Muscle of arm (tissue), 12 donors: ENCODE results near the gene REM2. TPM values are rescaled to one million over a fixed set of nuclear protein-coding genes. Genes with fewer than 3 reads are reported as not detected.
A peak's percentile ranks its signal among the peaks of the same experiment; 100 is the strongest.

Experiments used
- DNase-seq: peaks from one replicate; pipeline ENCODE4 v3.0.0-alpha.2; 2013
- polyA plus RNA-seq, 12 donors: library from polyadenylated mRNA; unstranded; fragments of 120-200 nt; gene quantifications; one replicate each; pipeline ENCODE4 v1.2.1, GENCODE V29; 2013; ENCODE audit not compliant: insufficient read length in 12 of 12

REM2 gene
- polyA plus RNA-seq, 12 donors: 0.09 to 0.46 (median 0.14) TPM; not detected in 4

DNA sequence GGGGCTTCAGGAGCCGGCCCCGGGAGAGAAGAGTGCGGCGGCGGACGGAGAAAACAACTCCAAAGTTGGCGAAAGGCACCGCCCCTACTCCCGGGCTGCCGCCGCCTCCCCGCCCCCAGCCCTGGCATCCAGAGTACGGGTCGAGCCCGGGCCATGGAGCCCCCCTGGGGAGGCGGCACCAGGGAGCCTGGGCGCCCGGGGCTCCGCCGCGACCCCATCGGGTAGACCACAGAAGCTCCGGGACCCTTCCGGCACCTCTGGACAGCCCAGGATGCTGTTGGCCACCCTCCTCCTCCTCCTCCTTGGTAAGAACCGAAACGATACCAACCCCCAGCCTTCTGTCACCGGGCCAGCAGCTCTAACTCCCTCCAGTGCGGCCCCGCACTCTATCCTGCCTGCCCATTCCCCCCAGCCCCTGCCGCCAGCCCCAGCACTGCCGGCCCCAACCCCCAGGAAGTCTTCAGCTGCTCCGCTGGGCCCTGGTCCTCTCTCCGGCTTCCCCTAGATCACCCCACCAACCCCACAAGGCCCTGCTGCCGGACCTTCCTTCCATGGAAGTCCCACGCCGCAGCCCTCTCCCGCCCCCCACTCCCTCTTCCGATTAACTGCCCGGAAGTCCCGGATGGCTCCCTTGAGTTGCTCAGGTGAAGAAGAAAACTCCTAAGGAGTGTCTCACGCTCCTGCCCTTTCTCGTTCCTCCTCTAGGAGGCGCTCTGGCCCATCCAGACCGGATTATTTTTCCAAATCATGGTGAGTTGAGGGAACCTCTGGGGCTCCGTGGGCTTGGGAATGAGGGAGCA, 10.8 kb upstream of the REM2 start:
- peak; percentile 89 for DNase-seq

DNA sequence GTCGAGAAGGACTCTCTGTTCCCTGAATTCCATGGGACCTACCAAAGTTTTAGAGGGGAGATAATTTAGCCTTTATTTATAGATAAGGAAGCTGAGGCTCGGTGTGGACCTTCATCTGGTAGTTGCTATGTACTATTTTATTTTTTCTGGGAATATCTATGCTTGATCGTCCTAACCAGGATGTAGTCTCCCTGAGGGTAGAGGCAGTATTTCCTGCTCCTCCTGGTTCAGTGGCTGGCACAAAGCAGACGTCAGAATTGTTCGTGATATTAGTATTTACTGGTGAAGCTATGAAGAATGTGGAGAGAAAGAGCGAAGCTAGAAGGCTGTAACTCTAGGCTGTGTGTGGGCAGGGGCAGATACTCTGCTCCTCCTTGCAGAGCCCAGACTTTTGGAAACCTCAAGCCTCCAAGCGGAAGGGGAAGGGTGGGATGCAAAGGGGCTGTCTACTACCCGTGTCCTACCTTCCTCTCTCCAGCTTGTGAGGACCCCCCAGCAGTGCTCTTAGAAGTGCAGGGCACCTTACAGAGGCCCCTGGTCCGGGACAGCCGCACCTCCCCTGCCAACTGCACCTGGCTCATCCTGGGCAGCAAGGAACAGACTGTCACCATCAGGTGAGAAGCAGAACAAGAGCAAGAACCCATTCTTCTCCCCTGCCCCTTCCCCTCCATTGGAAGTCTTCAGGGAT, 10.0 kb upstream of the REM2 start:
- no peak for DNase-seq

DNA sequence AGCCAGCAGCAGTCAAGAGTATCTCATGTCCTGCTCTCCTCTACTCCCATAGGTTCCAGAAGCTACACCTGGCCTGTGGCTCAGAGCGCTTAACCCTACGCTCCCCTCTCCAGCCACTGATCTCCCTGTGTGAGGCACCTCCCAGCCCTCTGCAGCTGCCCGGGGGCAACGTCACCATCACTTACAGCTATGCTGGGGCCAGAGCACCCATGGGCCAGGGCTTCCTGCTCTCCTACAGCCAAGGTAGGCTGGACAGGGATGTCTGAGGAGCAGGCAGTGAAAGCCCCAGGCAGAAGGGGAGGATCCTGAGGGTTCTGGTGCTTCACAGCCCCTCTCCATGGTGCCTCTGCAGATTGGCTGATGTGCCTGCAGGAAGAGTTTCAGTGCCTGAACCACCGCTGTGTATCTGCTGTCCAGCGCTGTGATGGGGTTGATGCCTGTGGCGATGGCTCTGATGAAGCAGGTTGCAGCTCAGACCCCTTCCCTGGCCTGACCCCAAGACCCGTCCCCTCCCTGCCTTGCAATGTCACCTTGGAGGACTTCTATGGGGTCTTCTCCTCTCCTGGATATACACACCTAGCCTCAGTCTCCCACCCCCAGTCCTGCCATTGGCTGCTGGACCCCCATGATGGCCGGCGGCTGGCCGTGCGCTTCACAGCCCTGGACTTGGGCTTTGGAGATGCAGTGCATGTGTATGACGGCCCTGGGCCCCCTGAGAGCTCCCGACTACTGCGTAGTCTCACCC, 7.8 kb upstream of the REM2 start:
- DNase-seq: no peak

DNA sequence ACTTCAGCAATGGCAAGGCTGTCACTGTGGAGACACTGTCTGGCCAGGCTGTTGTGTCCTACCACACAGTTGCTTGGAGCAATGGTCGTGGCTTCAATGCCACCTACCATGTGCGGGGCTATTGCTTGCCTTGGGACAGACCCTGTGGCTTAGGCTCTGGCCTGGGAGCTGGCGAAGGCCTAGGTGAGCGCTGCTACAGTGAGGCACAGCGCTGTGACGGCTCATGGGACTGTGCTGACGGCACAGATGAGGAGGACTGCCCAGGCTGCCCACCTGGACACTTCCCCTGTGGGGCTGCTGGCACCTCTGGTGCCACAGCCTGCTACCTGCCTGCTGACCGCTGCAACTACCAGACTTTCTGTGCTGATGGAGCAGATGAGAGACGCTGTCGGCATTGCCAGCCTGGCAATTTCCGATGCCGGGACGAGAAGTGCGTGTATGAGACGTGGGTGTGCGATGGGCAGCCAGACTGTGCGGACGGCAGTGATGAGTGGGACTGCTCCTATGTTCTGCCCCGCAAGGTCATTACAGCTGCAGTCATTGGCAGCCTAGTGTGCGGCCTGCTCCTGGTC, 7.2 kb upstream of the REM2 start:
- DNase-seq: no peak

DNA sequence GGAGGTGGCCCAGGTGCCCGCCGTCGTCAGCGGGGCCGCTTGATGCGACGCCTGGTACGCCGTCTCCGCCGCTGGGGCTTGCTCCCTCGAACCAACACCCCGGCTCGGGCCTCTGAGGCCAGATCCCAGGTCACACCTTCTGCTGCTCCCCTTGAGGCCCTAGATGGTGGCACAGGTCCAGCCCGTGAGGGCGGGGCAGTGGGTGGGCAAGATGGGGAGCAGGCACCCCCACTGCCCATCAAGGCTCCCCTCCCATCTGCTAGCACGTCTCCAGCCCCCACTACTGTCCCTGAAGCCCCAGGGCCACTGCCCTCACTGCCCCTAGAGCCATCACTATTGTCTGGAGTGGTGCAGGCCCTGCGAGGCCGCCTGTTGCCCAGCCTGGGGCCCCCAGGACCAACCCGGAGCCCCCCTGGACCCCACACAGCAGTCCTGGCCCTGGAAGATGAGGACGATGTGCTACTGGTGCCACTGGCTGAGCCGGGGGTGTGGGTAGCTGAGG, 6.0 kb upstream of the REM2 start:
- DNase-seq: no peak

DNA sequence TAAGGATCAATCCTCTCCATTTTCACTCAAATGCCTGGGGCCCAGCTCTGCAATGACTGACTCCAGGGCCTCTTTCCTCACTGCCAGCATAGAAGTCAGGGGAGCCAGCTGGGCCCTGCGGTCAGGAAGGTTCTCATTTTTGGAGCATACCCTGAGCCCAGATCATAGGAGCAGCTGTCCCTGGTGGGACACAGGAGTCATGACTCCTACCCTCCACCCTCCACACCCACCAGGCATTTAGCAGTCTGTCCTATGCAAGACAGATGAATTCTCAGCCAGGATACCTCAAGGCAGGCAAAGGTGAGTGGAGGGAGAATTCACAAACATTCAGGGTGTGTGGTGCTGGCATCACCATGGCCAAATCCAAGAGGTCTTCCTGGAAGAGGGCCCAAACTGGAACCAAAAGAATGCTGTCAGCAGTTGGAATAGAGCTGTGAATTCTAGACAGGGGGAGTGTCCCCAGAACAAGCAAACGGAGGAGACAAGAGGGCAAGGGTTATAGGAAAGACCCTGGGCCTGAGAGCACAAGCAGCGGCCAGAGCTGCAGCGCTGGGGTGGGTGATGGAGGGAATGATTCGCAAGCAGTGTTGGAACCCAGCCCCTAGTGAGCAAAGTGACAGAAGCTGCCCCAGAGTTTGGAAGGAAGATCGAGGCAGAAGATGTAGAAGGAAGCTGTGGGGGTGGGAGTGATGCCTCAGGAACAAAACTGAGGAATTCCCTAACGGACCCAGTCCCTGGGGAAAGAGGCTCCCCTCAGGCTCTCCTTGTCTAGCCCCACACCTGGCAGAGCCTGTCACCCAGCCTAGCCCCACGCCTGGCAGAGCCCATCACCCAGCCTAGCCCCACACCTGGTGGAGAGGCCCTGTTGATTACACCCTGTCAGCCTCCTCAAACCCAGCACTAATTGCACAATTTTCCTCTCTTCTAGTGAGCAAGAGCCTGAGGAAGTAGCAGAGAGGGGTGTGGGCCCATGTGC, 4.5 kb upstream of the REM2 start:
- no peak for DNase-seq

DNA sequence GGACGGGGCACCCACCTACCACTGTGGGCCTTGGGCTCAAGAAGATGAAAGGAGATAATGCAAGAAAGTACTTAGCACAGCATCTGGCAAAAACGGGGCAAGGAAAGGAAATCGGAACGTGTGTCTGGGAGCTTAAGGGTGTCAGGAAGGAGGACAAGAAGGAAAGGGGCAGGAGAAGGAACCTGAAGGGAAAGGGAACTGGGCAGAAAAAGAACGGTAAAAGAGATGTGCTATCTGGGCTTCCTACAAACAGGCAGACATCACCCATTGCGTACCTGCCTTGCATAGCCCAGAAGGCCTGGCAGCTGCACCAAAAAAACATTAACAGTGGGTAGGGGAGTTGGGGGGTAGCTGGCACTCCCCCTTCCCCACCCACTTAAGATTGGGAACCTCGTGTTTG, 958 bp upstream of the REM2 start:
- DNase-seq: no peak

DNA sequence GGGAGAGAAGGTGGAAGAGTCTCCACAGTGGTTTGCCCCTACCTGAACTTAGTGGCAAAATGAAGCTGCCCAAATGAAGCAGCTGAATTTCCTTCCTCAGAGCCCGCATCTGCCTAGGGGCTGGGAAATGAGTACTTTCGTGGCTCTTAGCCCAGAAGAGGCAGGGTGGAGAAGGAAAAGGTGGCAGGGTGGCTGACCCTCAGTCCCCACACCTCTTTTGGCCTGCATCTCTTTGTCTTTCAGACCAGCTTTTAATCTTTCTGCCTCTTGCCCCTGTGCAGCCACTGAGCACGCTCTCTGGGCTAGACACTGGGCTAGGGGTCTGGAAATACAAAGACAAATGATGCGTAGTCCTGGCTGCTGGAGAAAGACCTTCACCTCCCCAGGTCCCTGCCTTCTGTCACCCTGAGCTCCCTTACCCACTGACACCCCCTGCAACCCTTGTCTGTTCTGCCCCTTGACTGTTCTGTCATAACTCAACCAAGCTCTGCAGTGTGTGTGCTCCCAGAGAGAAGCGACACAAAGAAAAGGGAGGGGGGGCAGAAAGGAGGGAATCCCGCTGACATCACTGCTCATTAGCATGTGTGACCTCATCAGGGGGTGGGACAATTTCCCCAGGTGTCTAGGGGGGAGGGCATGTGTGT, 371 bp upstream of the REM2 start:
- DNase-seq: no peak

DNA sequence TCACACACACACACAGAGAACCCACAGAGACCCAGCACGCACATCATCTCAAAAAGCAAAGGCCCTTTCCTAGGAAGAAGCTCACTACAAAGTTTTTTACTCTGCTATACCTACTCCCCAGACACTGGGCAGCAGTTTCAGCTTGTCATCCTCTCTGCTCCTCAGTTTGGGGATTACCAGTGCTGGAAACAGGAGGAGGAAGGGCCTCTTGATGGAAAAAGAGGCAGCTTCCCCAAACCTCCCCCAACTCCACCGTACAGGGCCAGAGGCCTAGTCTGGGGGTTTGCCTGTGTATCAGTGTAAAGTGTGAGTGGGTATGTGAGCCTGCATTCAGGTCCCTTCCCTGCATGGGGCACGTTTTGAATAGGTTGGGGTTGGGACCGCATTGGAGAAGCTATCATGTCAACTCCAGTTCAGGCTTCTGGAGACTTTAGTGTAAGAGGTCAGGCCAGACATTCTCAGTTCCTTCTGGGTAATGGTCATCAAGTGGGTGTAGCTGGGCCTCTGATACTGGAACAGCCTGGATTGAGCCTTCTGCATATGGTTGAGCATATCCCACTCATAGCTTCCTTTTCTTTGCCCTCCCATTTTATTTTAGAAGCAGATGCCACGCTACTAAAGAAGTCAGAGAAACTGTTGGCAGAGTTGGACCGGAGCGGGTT, 1.2 kb downstream of the REM2 start:
- no peak for DNase-seq

DNA sequence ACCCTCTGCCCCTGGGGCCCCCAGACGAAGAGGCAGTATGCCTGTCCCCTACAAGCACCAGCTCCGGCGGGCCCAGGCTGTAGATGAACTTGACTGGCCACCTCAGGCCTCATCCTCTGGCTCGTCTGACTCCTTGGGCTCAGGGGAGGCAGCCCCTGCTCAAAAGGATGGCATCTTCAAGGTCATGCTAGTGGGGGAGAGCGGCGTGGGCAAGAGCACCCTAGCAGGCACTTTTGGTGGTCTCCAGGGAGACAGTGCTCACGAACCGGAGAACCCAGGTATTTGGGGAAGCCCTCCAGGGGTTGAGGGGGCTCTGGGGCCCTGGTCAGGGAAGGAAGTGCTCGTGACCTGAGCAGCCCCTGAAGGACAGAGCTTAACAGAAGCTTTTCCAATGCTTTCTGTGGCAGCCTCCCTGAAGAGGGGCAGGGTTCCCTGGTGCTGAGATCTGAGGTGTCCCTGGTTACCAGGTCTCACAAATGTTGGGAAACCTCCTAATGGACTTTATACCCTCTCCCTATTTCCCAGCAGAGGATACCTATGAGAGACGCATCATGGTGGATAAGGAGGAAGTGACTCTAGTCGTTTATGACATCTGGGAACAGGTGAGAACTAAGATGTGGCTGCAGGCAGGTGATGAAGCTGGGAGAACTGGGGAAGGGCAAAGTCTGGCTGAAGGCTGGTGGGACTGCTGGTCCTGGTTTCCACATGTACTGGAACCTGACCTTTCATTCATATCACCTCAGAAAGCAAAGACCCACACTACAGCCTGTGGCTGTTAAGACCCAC, 1.9 kb downstream of the REM2 start:
- DNase-seq: no peak

DNA sequence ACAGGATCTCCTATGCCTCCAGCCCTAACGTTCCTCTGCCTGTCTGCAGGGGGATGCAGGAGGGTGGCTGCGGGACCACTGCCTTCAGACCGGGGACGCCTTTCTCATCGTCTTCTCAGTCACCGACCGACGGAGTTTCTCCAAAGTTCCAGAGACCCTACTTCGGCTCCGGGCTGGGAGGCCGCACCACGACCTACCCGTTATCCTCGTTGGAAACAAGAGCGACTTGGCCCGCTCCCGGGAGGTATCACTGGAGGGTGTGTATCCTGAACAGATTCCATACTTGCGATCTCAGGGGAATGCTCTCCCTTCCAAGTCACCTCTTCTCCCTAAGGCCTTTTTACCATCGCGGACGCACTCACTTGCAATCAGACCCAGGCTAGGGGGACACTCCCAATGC, 3.0 kb downstream of the REM2 start:
- DNase-seq: no peak

DNA sequence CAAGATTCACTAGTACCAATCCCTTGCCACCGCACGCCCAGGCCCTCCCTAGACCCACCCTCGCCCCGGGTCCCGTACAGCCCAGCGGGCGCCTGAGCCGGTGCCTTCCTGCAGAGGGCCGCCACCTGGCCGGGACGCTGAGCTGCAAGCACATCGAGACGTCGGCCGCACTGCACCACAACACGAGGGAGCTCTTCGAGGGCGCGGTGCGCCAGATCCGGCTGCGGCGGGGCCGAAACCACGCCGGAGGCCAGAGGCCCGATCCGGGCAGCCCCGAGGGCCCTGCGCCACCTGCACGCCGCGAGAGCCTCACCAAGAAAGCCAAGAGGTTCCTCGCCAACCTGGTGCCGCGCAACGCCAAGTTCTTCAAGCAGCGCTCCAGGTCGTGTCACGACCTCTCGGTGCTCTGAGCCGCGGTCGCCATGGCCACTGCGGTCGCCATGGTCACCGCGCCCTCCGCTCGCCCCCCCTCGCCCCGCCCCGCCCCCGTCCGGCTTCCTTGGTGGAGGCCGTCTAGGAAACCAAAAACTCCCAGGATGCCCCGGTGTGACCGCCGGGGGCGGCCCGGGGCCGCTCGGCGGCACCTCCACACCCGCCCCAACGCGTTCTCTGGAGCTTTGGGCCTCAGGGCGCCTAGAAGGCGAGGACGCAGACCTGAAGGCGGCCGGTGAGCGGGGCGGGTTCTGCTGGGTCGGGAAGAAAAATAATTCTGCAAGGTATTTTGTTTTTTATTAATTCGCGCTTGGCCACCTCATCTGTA, 3.7 kb downstream of the REM2 start:
- DNase-seq: peak; percentile 45

DNA sequence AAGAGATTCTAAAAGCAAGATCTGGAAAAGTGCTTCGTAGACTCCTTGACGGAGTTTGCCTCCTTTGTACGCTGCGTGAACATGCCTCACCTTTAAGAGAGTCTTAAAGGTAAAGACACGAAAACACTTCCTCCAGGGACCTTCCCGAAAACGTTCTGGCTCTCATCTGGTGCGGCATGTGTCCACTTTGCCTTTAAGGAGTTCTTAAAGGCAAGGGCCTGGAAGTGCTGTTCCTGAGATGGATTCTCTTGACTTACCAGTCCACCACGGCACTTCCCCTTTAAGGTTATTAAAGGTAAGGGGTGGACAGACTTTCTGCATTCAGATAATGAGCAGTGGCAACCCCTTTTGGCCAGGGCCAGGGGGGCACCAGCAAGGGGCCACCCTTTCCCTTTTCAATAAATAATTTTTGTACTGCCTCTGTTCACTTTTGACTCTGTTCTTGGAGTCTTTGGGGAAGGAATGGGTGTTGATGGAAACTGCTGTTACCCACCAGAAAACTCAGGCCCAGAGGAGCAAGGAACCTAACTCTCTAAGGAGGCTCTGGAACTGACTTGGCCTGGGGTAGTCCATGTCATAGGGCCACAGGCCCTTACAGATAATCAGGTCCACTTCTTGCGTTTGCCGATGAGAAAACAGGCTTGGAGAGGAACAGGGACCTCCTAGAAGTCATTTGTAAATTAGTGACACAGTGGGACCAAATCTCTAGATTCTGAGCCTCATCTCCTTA, 4.4 kb downstream of the REM2 start:
- peak; percentile 34 for DNase-seq

DNA sequence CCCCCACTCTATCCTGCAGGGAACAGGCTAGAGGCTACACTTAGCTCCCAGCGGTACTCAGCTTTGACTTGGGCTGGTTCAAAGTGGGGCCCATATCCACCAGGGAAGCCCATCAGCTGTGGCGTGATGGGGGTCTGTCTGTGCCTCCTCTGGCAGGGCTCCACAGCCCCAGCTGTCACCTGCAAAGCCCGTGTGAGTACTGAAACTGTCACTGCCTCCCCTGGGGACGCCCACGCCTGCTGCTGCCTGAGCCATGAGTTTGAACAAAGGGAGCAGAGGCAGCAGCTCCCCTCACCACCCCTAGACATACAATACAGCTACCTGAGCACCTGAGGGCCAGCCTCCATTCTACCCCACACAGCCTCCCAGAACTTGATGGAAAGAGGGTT, 5.0 kb downstream of the REM2 start:
- no peak for DNase-seq

DNA sequence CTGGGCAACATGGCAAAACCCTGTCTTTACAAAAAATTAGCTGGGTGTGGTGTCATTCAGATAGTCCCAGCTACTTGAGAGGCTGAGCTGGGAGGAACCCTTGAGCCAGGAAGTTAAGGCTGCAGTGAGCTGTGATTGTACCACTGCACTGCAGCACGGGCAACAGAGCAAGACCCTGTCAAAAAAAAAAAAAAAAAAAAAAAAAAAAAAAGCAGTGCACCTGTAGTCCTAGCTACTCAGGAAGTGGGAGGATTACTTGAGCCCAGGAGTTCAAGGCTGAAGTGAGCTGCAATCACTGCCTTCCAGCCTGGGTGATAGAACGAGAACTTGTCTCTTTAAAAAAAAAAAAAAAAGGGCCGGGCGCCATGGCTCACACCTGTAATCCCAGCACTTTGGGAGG, 5.6 kb downstream of the REM2 start:
- DNase-seq: no peak

DNA sequence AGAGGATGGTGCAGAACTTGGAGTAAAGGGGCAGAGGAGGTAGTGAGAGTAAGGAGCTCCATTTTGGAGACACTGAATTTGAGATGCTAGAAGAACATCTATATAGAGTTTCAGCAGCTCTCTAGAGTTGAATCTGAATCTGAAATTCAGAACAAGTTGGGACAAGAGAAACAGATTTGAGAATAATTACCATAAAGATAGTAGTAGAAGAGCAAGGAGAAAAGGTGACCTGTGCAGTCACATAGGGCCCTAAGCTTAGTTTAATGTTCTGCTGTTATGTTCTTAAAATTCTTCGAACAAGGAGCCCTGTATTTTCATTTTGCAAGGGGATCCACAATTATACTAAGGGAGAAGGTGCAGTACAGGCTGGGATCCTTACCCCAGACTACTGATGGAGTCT, 7.4 kb downstream of the REM2 start:
- DNase-seq: no peak

DNA sequence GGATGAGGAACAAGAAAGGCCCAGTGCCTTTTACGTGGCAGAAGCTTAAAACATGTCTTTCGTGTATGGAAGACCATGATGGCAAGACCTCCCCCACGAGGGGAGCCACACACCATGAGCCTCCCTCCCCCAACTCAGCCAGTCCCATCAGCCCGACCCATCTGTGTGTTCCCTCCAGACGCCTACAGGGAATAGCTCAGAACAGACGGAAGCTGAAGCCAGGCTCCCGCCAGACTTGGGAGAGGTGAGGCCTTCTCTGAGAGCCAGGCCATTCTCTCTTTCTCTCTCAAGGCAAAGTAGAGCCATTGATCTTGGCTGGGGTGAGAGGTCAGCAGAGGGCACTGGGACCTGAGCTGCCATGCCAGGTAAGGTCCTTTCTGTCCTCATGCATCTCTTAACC, 9.5 kb downstream of the REM2 start:
- no peak for DNase-seq

DNA sequence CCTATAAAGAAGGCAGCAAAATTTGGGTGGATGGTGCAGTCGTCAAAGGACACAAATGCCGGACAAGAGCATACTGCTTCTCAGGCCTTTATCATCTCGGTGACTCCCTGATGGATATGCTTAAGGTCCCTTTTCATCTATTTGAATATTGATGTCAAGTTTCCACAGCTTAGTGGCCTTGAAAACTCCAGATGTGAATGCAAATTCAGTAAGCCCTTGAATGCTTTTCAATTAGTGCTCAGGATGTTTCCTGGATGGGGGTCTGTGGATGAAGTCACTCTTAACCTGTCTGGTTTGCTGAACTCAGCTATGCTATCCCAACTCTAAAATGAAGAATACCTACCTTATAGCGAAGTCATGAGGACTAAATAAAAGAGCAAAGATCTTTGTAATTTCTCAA, 10.7 kb downstream of the REM2 start:
- DNase-seq: no peak
